NCI-H1694 treated with DMSO at 0.1 percent for 48 hours (cell line): Measurements from ENCODE around the gene CD81.
A peak's percentile ranks its signal among the peaks of the same experiment; 100 is the strongest.

ENCODE experiments used
- DNase-seq: peaks from one replicate; lab custom pipeline; 2025; lab: John Stamatoyannopoulos, UW

CD81 gene

DNA sequence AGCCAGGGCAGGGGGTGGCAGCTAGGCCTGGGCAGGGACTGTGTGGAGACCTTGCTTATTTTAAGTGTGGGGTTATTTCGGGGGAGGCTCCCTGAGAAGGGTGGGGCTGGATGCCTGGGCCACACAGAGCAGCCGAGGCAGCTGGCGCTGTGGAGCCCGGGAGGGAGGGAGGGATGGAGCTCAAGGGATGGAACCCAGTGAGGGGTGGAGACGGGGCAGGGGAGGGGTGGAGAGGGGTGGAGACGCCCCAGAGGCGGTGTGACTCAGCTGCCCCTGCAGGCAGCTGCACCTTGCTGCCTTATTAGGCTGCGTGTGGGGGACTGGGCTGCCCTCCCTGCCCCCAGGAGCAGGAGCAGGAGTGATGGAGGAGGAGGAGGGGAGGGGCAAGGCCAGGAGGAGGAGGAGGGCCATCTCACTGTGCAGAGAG lies 13.6 kb downstream of the CD81 start:
- DNase-seq = no peak

DNA sequence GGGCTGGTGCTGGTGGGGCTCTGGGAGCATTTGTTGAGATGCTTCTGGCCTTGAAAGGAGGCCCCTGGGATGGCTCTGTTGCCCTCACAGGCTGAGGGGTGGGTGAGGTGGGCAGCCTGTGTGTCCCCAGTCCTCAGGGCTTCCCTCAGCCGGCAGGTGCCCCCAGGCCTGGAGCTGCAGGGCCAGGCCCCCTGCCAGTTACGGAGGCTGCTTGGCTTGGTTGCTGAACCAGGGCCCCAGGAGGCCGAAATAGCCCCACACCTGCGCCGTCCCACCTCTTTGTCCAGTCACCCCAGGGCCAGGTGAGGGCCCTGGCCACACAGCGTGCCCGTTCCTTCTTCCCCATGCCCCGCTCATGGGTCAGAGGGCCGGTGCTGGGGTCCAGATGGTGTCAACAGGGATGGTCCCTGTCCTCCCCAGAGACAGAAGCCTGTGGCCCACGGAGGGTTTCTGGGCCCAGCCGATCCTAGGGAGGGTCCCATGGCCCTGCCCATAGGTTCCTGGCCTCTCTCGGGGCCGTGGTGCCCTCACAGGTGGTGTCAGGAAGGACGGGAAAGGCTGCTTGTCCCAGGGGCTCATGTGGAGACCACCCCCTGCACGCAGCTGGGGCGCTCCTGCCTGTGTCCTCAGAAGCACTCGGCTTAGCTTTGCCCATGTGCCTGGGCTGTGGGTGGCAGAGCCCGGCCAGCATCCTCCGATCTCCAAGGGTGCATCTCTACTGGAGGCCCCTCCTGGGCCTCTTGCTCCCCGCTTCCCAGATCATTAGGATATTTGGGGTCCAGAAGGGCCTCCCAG lies 14.3 kb downstream of the CD81 start:
- DNase-seq = no peak

DNA sequence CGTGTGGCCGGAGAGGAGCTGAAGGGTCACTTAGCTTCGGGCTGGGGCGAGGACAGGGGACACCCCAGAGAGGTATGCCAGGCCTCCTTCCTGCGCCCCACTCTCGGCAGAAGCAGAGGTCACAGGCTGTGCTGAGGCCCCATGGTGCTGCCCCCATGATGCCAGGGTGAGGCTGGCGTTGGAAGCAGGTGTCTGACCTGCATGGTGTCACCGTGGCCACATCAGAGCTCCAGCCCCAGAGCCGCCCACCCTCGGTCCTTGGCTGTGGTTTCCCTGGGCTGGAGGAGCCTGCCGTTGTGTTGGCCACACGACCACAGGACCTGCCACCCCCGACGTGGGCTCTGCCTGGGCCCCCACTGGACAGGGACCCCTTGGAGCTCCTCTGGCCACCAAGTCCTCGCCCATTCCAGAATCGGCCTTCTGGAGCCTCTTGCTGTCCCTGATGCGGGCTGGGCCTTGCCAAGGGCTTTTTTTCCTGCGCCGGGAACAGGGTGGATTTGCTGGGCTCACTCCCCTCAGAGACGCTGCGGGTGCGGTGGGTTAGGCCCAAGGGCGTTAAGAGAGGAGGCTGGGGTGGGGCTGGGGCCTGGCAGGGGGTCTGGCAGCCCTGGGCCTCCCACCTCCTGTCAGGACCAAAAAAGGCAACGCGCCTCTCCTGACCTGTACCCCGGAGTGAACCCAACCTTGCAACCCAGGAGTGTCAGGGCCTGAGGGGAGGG lies 15.3 kb downstream of the CD81 start:
- no peak for DNase-seq

- no peak for DNase-seq
Observed at GRCh38 chr11:2393111-2393868, 16.2 kb downstream of the CD81 start.

GRCh38 chr11:2393941-2394817 lies 17.1 kb downstream of the CD81 start:
- no peak for DNase-seq

DNA sequence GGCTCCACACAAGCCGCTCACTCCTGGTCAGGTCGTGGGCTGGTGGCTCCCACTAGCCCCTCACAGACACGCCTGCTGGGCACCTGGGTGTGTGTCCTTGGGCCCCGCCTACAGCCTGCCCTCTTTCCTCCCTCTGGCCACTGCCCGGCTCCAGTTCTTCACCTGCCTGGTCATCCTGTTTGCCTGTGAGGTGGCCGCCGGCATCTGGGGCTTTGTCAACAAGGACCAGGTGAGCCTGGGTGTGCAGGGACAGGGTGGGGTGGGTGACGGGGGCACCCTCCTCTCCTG lies 17.7 kb downstream of the CD81 start:
- DNase-seq = no peak

DNA sequence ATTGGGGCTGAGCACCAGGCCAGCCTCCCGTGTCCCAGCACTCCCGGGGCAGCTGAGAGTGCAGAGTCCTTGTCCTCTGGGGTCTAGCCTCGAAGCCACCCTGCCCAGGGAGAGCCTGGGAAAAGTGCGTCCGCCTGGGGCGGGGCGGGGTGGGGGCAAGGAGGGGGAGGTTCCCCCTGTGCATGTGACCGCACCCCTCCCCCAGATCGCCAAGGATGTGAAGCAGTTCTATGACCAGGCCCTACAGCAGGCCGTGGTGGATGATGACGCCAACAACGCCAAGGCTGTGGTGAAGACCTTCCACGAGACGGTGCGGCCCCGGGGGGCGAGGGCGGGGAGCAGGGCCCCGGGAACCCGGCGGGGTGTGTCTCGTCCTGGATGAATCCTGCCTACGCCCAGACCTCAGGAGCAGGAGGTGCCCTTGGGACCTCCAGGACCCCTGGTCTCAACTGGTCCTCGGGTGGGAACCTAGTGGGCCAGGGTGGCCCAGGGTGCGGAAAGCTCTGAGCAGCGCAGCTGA lies 18.2 kb downstream of the CD81 start:
- no peak for DNase-seq

DNA sequence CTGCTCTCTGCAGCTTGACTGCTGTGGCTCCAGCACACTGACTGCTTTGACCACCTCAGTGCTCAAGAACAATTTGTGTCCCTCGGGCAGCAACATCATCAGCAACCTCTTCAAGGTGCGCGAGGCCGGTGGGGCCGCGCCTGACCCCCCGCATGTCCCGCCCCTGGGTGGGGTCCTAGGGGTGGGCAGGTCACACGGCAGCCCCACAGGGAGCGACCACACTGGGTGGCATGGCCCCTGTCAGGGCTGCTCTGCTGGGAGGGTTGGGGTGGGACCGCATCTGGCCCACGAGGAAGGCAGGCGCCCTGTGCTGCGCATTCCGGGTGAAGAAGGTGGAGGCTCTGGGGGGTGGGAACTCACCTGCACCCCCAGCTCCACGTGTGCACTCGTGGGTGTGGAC lies 18.7 kb downstream of the CD81 start:
- no peak for DNase-seq

GRCh38 chr11:2396471-2396870 lies 19.4 kb downstream of the CD81 start:
- no peak for DNase-seq

GRCh38 chr11:2397005-2397404 lies 19.9 kb downstream of the CD81 start:
- no peak for DNase-seq

GRCh38 chr11:2398664-2399355 lies 21.7 kb downstream of the CD81 start:
- DNase-seq = no peak

GRCh38 chr11:2399488-2400068 lies 22.5 kb downstream of the CD81 start:
- DNase-seq = no peak

DNA sequence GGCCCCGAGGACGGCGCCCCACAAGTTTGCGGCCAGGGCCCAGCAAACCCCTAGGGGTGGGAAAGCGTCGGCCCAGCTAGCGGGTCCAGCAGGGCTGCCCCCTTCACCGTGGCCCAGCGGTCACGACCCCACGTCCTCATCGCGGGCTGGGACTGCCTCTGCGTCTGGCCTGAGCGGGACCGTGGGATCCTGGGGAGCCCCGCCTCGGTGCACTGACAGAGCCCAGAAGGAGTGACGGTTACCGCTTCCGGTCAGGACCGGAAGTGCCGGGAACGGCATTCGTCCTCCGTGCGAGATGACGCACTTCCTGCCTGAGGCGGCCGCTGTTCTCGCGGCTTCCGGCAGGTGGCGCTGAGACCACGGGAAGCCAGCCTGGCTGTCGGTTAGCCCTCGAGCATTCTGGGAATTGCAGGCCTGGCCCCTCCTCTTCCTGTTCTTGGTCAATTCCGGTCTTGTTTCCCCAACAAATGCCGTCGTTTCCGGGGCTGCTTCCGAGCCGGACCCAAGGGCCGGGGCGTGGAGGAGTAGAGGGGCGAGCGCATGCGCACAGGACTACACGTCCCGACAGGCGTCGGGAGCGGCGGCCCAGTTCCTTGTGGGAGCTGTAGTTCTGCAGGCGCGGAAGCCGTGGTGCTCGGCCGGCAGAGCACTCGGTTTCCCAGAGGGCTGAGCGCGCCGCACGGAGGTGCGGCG lies 23.1 kb downstream of the CD81 start, which contains the start of gene TSSC4:
Gene TSSC4 (plus strand): TSS at position 682 of the 693 bp plus-strand sequence. CDS start 1,884 bp downstream, outside the sequence.
- peak; percentile 98 for DNase-seq

GRCh38 chr11:2400762-2401435 lies 23.8 kb downstream of the CD81 start:
- no peak for DNase-seq

DNA sequence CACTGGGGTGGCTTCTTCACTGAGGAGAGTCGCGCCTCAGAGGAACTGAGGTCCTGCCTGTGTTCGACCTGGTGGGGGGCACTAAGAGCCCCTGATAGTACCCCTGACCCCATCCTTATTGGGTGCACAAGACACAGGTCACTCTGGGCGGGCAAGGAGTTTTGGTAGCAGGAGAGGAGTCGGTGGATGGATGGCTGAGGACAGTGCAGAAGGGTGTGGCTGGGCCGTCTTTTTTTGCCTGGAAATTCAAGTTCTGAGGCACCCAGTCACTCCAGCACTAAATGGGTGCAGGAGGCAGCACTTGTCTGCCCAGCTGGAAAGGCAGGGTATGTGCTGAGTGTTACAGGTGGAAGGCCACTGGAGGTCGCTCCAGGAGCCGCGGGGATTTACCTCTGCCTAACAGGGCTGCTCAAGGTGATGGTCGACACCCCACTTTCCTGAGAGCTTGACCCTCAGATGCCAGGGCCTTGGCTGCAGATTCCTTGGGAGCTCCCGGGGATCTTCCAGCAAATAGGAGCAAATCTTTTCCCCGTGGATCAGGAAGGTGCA lies 24.4 kb downstream of the CD81 start:
- no peak for DNase-seq

DNA sequence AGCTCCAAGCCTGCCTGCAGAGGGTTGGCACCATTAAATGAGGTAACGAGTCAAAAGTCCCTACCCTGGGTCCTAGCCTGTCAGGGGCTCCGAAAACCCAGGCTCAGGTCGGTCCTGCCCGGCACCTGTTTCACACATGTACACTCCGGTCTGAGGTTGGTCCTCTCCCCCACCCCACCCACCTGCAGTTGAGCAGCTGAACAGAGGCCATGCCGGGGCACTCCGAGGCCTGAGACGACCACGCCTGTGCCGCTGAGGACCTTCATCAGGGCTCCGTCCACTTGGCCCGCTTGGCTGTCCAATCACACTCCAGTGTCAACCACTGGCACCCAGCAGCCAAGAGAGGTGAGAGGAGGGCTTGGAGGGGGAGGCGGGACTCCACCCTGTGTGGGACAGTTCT lies 25.0 kb downstream of the CD81 start:
- DNase-seq = no peak

- no peak for DNase-seq
Observed at GRCh38 chr11:2402890-2403645, 26.0 kb downstream of the CD81 start.

DNA sequence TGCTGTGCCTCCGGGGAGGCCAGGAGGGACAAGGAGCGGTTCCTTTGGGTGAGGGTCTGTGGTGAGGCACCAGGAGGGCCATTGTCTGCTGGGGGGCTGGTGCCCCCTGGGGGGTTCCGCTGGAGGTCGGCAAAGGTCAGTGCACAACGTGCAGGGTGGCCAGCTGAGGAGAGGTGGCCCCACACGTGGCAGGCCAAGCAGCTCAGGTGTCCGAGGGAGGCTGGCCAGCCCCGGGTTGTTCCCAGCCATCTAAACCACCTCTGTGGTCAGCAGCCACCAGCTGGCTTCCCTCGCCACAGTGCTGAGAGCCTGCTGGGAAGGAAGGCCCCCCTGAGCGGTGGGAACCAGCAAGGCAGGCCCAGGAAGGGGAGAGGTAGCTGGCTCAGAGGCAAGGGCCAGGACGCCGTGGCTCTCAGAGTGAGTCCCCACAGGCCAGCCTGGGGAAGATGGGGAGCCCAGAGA lies 27.7 kb downstream of the CD81 start:
- no peak for DNase-seq
